Adrenal gland (tissue), 12 donors: Measurements from ENCODE around the gene HEMGN. TPM values are rescaled to one million over a fixed set of nuclear protein-coding genes. Genes with fewer than 3 reads are reported as not detected.
A peak's percentile ranks its signal among the peaks of the same experiment; 100 is the strongest.
"Not testable (repeated sequence)": the region's sequence is repeated elsewhere in the genome, so short reads cannot be mapped to it uniquely, and the experiment has no call there.

ENCODE experiments used
- DNase-seq, 7 donors: peaks; one replicate each; pipeline ENCODE4 v3.0.0-alpha.2; 2019 to 2020
- H3K27ac ChIP-seq, 5 donors: fragments of 200-600 bp; sonication (generic) in 4 of 5; 1 replicate in 3 of 5; 2 replicates in 2 of 5; pipeline versions ENCODE4 v1.5.1 to v1.8.0; 2016 to 2020; ENCODE audit warnings: mild to moderate bottlenecking in 1 of 5
- H3K27me3 ChIP-seq: fragments of 200-600 bp; 2 replicates; pipeline ENCODE4 v1.8.0; 2021
- H3K36me3 ChIP-seq, 2 donors: fragments of 200-600 bp; replicated peaks in 1 of 2; 1 replicate in 1 of 2; 2 replicates in 1 of 2; pipeline versions ENCODE4 v1.5.1 to v1.8.0; 2018 to 2022
- H3K4me1 ChIP-seq, 2 donors: fragments of 200-600 bp; replicated peaks in 1 of 2; 1 replicate in 1 of 2; 2 replicates in 1 of 2; pipeline versions ENCODE4 v1.5.1 to v1.8.0; 2018 to 2021
- H3K4me3 ChIP-seq, 4 donors: fragments of 200-600 bp; sonication (generic) in 3 of 4; one replicate each; pipeline ENCODE4 v1.5.1; 2016 to 2018
- H3K9me3 ChIP-seq, 3 donors: fragments of 200-600 bp; sonication (generic) in 1 of 3; replicated peaks in 1 of 3; 1 replicate in 2 of 3; 2 replicates in 1 of 3; pipeline versions ENCODE4 v1.5.1 to v1.8.0; 2016 to 2021
- POLR2A ChIP-seq, 2 donors: fragments of 450-650 bp; IDR thresholded peaks; one replicate each; pipeline ENCODE4 v1.6.1; 2017; ENCODE audit warnings: antibody characterized with exemption in 2 of 2, mild to moderate bottlenecking in 2 of 2, moderate library complexity in 1 of 2
- WGBS, 4 donors: extraction: QIAGEN DNeasy Blood & Tissue Kit in 2 of 4; methylation state at CpG; one replicate each; pipeline versions ENCODE4 v1.1.5 to v1.1.7; 2013 to 2017; 5-methylcytosine and 5-hydroxymethylcytosine counted together
- intact Hi-C, 2 donors: fragments of 100-400 bp; cut with DNase I; formaldehyde crosslinking; loops; one replicate each; pipeline versions ENCODE4 v1.14.1 to v1.15.0; 2022 to 2023
- polyA plus RNA-seq, 3 donors: library from polyadenylated mRNA; stranded (reverse); fragments of 200-250 nt in 2 of 3; fragments of 350-450 nt in 1 of 3; fragmentation: Illumina TruSeq in 1 of 3; extraction: RNeasy Lipid Tissue Mini Kit (QIAGEN cat#74804) in 1 of 3; gene quantifications; one replicate each; pipeline ENCODE4 v1.2.3, GENCODE V29; 2013 to 2014
- total RNA-seq, 9 donors: library from RNA; depleted of rRNA in 4 of 9; stranded (reverse); fragments of >200 nt in 4 of 9; fragments of 120-200 nt in 1 of 9; fragmentation: NEBNext Ultra II Directional in 1 of 9; extraction: Animal tissue kit (Norgen Biotek cat#: 25700) in 1 of 9; gene quantifications; one replicate each; pipeline versions ENCODE4 v1.1.0 to v1.2.4, GENCODE V29; 2013 to 2023
- TF ChIP-seq, protein P1 (sequence below), 6 experiments: fragments of 450-650 bp in 4 of 6; fragments of 200-600 bp in 2 of 6; sonication (generic) in 1 of 6; IDR thresholded peaks; 1 replicate in 5 of 6; 2 replicates in 1 of 6; pipeline versions ENCODE4 v1.5.1 to v1.8.0; 2016 to 2021; ENCODE audit warnings: antibody characterized with exemption in 6 of 6, mild to moderate bottlenecking in 2 of 6, moderate library complexity in 1 of 6
- donor health status: healthy with polysubstance abuse.
- donor health status: Bipolar disorder and iron deficiency.
- donor health status: DM: yes; HTN: yes; CAD: no.
- donor health status: DM: no; HTN: no; CAD: no.
- donor health status: DM: no; HTN: no; CAD: no.
- donor health status: DM: yes; HTN: yes; CAD: no.

Gene HEMGN
- total and polyA plus RNA-seq, 12 donors = 0.22 to 10.0 (median 0.23) TPM; not detected in 9

DNA sequence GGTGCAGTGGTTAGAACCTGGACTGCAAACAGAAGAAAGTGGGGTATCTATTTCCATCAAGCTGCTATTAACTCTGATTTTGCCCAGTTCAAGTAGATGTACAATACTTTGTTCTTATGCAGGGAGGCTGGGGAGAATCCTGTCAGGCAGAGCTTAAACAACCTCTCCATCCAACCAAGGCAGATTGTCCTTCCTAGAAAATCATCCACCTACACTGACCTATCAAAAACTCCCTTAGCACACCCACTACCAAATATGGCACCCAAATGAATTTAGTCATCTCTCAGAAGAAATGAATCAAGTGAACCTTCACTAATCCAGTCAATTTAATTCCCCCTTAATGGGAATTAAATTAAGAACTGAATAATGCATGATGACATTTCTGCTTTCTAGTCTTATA lies 18.4 kb upstream of the HEMGN start:
- Histone ChIP-seq H3K27ac (no peak overlapping the region), H3K36me3 (no peaks in the 10 kb centered on the region), H3K4me3 (no peak overlapping the region), H3K27me3 (no peaks in the 10 kb centered on the region), H3K4me1 (no peaks in the 10 kb centered on the region), H3K9me3 (no peaks in the 10 kb centered on the region)
- no peak for DNase-seq
- TF ChIP-seq, protein P1, sequence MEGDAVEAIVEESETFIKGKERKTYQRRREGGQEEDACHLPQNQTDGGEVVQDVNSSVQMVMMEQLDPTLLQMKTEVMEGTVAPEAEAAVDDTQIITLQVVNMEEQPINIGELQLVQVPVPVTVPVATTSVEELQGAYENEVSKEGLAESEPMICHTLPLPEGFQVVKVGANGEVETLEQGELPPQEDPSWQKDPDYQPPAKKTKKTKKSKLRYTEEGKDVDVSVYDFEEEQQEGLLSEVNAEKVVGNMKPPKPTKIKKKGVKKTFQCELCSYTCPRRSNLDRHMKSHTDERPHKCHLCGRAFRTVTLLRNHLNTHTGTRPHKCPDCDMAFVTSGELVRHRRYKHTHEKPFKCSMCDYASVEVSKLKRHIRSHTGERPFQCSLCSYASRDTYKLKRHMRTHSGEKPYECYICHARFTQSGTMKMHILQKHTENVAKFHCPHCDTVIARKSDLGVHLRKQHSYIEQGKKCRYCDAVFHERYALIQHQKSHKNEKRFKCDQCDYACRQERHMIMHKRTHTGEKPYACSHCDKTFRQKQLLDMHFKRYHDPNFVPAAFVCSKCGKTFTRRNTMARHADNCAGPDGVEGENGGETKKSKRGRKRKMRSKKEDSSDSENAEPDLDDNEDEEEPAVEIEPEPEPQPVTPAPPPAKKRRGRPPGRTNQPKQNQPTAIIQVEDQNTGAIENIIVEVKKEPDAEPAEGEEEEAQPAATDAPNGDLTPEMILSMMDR (IDR thresholded peaks at IDR 0.05) = no peak
- intact Hi-C loops = no loop called here

DNA sequence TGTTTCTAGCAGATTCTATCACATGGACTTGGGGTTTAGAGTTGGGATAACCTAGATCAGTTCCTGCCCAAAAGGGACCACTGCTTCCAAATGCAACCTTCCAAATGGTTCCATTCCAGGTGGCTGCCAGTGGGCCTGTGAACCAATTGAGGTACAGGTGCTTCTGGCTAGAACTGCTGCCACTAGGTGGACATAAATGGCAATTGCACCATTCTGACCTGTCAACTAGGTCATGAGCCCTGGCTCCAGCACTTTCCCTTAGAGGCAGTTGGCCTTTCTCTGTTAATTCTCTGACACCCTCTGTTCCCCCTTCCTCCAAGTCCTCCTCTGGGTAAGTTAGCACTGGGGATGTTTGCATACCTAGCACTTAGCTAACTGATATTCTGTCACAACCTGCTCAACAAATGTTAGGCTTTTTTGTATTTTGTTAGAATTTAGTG lies 16.6 kb upstream of the HEMGN start:
- H3K36me3 ChIP-seq = no peaks in the 10 kb centered on the region
- peak; percentile 17 to 69 (median 36) for DNase-seq
- intact Hi-C loops = no loop called here

DNA sequence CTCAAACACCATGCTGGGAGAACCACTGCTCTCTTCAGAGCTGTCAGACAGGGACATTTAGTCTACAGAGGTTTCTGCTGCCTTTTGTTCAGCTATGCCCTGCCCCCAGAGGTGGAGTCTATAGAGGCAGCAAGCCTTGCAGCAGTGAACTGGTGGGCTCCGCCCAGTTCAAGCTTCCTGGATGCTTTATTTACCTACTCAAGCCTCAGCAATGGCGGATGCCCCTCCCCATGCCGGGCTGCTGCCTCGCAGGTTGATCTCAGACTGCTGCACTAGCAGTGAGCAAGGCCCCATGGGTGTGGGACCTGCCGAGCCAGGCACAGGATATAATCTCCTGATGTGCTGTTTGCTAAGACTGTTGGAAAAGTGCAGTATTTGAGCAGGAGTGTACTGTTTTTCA lies 12.9 kb upstream of the HEMGN start:
- H3K36me3 ChIP-seq, intact Hi-C loops, H3K4me3 ChIP-seq, H3K27me3 ChIP-seq, DNase-seq, H3K4me1 ChIP-seq, H3K9me3 ChIP-seq, H3K27ac ChIP-seq: not testable (repeated sequence)
- WGBS, 4 donors = 71 to 100% (median 81%) methylated on average over 1 to 5 of the region's 5 CpGs

More for the DNA sequence above, 16.6 kb upstream of the HEMGN start:
- Histone ChIP-seq H3K4me3 (no peak overlapping the region), H3K4me1 (no peaks in the 10 kb centered on the region), H3K27me3 (no peaks in the 10 kb centered on the region), H3K9me3 (no peaks in the 10 kb centered on the region), H3K27ac (no peak overlapping the region)
- no peak for TF ChIP-seq POLR2A (IDR thresholded peaks at IDR 0.05)
- TF ChIP-seq, protein P1 (IDR thresholded peaks at IDR 0.05) = peak; percentile 29 to 56 (median 50)

DNA sequence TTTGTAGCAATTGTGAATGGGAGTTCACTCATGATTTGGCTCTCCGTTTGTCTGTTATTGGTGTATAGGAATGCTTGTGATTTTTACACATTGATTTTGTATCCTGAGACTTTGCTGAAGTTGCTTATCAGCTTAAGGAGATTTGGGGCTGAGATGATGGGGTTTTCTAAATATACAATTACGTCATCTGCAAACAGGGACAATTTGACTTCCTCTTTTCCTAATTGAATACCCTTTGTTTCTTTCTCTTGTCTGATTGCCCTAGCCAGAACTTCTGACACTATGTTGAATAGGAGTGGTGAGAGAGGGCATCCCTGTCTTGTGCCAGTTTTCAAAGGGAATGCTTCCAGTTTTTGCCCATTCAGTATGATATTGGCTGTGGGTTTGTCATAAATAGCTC lies 9.1 kb upstream of the HEMGN start:
- DNase-seq, H3K27ac ChIP-seq, H3K4me1 ChIP-seq, intact Hi-C loops, H3K36me3 ChIP-seq, H3K27me3 ChIP-seq, H3K9me3 ChIP-seq, H3K4me3 ChIP-seq: not testable (repeated sequence)
- 34 to 80% (median 54%) methylated on average over 2 of the region's 2 CpGs for WGBS, 4 donors

DNA sequence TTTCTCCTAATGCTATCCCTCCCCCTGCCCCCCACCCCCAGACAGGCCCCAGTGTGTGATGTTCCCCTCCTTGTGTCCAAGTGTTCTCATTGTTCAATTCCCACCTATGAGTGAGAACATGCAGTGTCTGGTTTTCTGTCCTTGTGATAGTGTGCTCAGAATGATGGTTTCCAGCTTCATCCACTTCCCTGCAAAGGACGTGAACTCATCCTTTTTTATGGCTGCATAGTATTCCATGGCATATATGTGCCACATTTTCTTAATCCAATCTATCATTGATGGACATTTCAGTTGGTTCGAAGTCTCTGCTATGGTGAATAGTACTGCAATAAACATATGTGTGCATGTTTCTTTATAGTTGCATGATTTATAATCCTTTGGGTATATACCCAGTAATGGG lies 7.5 kb upstream of the HEMGN start:
- H3K4me3 ChIP-seq, DNase-seq, H3K4me1 ChIP-seq, H3K9me3 ChIP-seq, H3K27me3 ChIP-seq, intact Hi-C loops, H3K27ac ChIP-seq, H3K36me3 ChIP-seq: not testable (repeated sequence)
- 61 to 79% (median 75%) methylated on average over 2 of the region's 2 CpGs for WGBS, 4 donors

DNA sequence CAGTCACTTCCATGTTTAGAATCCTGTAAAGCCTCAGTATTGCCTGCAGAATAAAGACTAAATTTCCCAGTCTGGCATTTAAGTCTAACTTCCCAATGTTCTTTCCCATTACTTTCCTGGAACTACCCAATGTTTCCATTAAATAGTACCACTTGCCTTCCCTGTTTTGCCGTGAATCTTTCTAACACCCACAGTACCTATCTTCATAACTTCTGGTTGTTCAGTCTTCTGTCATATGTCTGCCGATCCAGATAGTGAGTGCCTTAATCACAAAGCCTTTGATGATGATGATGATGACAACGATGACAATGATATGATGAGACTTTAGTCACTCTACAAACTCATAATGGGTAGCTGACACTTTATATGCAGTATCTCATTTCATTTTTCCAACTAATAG lies 6.6 kb upstream of the HEMGN start:
- DNase-seq = no peak
- intact Hi-C loops = no loop called here
- no peaks in the 10 kb centered on the region for H3K36me3 ChIP-seq
- no peak overlapping the region for H3K27ac ChIP-seq
- no peak for TF ChIP-seq POLR2A (IDR thresholded peaks at IDR 0.05)
- TF ChIP-seq, protein P1 (IDR thresholded peaks at IDR 0.05) = no peak
- peaks cover 5% of the 10 kb centered on the region for H3K27me3 ChIP-seq
- 76 to 84% (median 78%) methylated on average over 3 of the region's 3 CpGs for WGBS, 4 donors
- no peak overlapping the region for H3K4me3 ChIP-seq
- no peaks in the 10 kb centered on the region for H3K9me3 ChIP-seq
- H3K4me1 ChIP-seq = no peaks in the 10 kb centered on the region
